ENCODE data around the gene GAS7.

Gene GAS7

GRCh38 chr17:10141436-10141835, 57.0 kb downstream of the GAS7 start:
- H3K4me1 ChIP-seq (ENCODE audit: control insufficient read depth in 2 of 2, insufficient read depth in 2 of 2, low read length in 2 of 2), result no peaks in the 10 kb centered on the region
- H3K27me3 ChIP-seq (ENCODE audit: control insufficient read depth in 2 of 2, insufficient read depth in 2 of 2, low read length in 2 of 2), result no peaks in the 10 kb centered on the region
- H3K9ac ChIP-seq (ENCODE audit: low read depth in 1 of 2, low read length in 2 of 2), result no peak overlapping the region
- no peak overlapping the region for H3K27ac ChIP-seq (ENCODE audit: low read depth in 2 of 2, low read length in 2 of 2)
- no peaks in the 10 kb centered on the region for H3K36me3 ChIP-seq (ENCODE audit: control insufficient read depth in 2 of 2, insufficient read depth in 2 of 2, low read length in 2 of 2)
- no peaks in the 10 kb centered on the region for H3K9me3 ChIP-seq (ENCODE audit: control insufficient read depth in 2 of 2, low read length in 2 of 2)
- no peak overlapping the region for H3K4me3 ChIP-seq (ENCODE audit: low read length in 2 of 2)

GRCh38 chr17:10139577-10139976, 58.8 kb downstream of the GAS7 start:
- H3K9me3 ChIP-seq (ENCODE audit: control insufficient read depth in 2 of 2, low read length in 2 of 2), result no peaks in the 10 kb centered on the region
- no peak overlapping the region for H3K4me3 ChIP-seq (ENCODE audit: low read length in 2 of 2)
- no peak overlapping the region for H3K9ac ChIP-seq (ENCODE audit: low read depth in 1 of 2, low read length in 2 of 2)

GRCh38 chr17:10136258-10136981, 62.0 kb downstream of the GAS7 start:
- Histone ChIP-seq H3K4me1 (ENCODE audit: control insufficient read depth in 2 of 2, insufficient read depth in 2 of 2, low read length in 2 of 2) (no peaks in the 10 kb centered on the region), H3K27ac (ENCODE audit: low read depth in 2 of 2, low read length in 2 of 2) (peak overlapping the region in 1 of 2 donors; percentile 38), H3K36me3 (ENCODE audit: control insufficient read depth in 2 of 2, insufficient read depth in 2 of 2, low read length in 2 of 2) (no peaks in the 10 kb centered on the region), H3K27me3 (ENCODE audit: control insufficient read depth in 2 of 2, insufficient read depth in 2 of 2, low read length in 2 of 2) (no peaks in the 10 kb centered on the region), H3K9ac (ENCODE audit: low read depth in 1 of 2, low read length in 2 of 2) (no peak overlapping the region), H3K4me3 (ENCODE audit: low read length in 2 of 2) (no peak overlapping the region), H3K9me3 (ENCODE audit: control insufficient read depth in 2 of 2, low read length in 2 of 2) (no peaks in the 10 kb centered on the region)

More at GRCh38 chr17:10139577-10139976, 58.8 kb downstream of the GAS7 start:
- Histone ChIP-seq H3K4me1 (ENCODE audit: control insufficient read depth in 2 of 2, insufficient read depth in 2 of 2, low read length in 2 of 2) (no peaks in the 10 kb centered on the region), H3K27me3 (ENCODE audit: control insufficient read depth in 2 of 2, insufficient read depth in 2 of 2, low read length in 2 of 2) (no peaks in the 10 kb centered on the region), H3K36me3 (ENCODE audit: control insufficient read depth in 2 of 2, insufficient read depth in 2 of 2, low read length in 2 of 2) (no peaks in the 10 kb centered on the region), H3K27ac (ENCODE audit: low read depth in 2 of 2, low read length in 2 of 2) (no peak overlapping the region)

- peak overlapping the region; percentile 38 to 56 for H3K27ac ChIP-seq (ENCODE audit: low read depth in 2 of 2, low read length in 2 of 2)
- H3K27me3 ChIP-seq (ENCODE audit: control insufficient read depth in 2 of 2, insufficient read depth in 2 of 2, low read length in 2 of 2), result no peaks in the 10 kb centered on the region
- no peaks in the 10 kb centered on the region for H3K36me3 ChIP-seq (ENCODE audit: control insufficient read depth in 2 of 2, insufficient read depth in 2 of 2, low read length in 2 of 2)
- H3K4me3 ChIP-seq (ENCODE audit: low read length in 2 of 2), result no peak overlapping the region
- no peaks in the 10 kb centered on the region for H3K9me3 ChIP-seq (ENCODE audit: control insufficient read depth in 2 of 2, low read length in 2 of 2)
- peak overlapping the region in 1 of 2 donors; percentile 24 for H3K9ac ChIP-seq (ENCODE audit: low read depth in 1 of 2, low read length in 2 of 2)
- H3K4me1 ChIP-seq (ENCODE audit: control insufficient read depth in 2 of 2, insufficient read depth in 2 of 2, low read length in 2 of 2), result no peaks in the 10 kb centered on the region
Observed at GRCh38 chr17:10135539-10136257, 62.7 kb downstream of the GAS7 start.

GRCh38 chr17:10130677-10131076, 67.7 kb downstream of the GAS7 start:
- no peaks in the 10 kb centered on the region for H3K36me3 ChIP-seq (ENCODE audit: control insufficient read depth in 2 of 2, insufficient read depth in 2 of 2, low read length in 2 of 2)
- no peak overlapping the region for H3K27ac ChIP-seq (ENCODE audit: low read depth in 2 of 2, low read length in 2 of 2)
- H3K4me3 ChIP-seq (ENCODE audit: low read length in 2 of 2), result no peak overlapping the region
- no peaks in the 10 kb centered on the region for H3K27me3 ChIP-seq (ENCODE audit: control insufficient read depth in 2 of 2, insufficient read depth in 2 of 2, low read length in 2 of 2)
- H3K9me3 ChIP-seq (ENCODE audit: control insufficient read depth in 2 of 2, low read length in 2 of 2), result no peaks in the 10 kb centered on the region
- no peak overlapping the region for H3K9ac ChIP-seq (ENCODE audit: low read depth in 1 of 2, low read length in 2 of 2)
- H3K4me1 ChIP-seq (ENCODE audit: control insufficient read depth in 2 of 2, insufficient read depth in 2 of 2, low read length in 2 of 2), result peaks cover 3 to 10% of the 10 kb centered on the region in 2 donors

- Histone ChIP-seq H3K4me3 (ENCODE audit: low read length in 2 of 2) (no peak overlapping the region), H3K27me3 (ENCODE audit: control insufficient read depth in 2 of 2, insufficient read depth in 2 of 2, low read length in 2 of 2) (no peaks in the 10 kb centered on the region), H3K9ac (ENCODE audit: low read depth in 1 of 2, low read length in 2 of 2) (no peak overlapping the region), H3K36me3 (ENCODE audit: control insufficient read depth in 2 of 2, insufficient read depth in 2 of 2, low read length in 2 of 2) (no peaks in the 10 kb centered on the region), H3K9me3 (ENCODE audit: control insufficient read depth in 2 of 2, low read length in 2 of 2) (no peaks in the 10 kb centered on the region), H3K4me1 (ENCODE audit: control insufficient read depth in 2 of 2, insufficient read depth in 2 of 2, low read length in 2 of 2) (peaks cover 3 to 10% of the 10 kb centered on the region in 2 donors), H3K27ac (ENCODE audit: low read depth in 2 of 2, low read length in 2 of 2) (no peak overlapping the region)
Observed at GRCh38 chr17:10130263-10130662, 68.1 kb downstream of the GAS7 start.

GRCh38 chr17:10127819-10128425, 70.5 kb downstream of the GAS7 start:
- H3K4me3 ChIP-seq (ENCODE audit: low read length in 2 of 2), result no peak overlapping the region
- no peak overlapping the region for H3K9ac ChIP-seq (ENCODE audit: low read depth in 1 of 2, low read length in 2 of 2)
- peaks cover 3 to 10% of the 10 kb centered on the region in 2 donors for H3K4me1 ChIP-seq (ENCODE audit: control insufficient read depth in 2 of 2, insufficient read depth in 2 of 2, low read length in 2 of 2)
- no peaks in the 10 kb centered on the region for H3K36me3 ChIP-seq (ENCODE audit: control insufficient read depth in 2 of 2, insufficient read depth in 2 of 2, low read length in 2 of 2)
- H3K9me3 ChIP-seq (ENCODE audit: control insufficient read depth in 2 of 2, low read length in 2 of 2), result no peaks in the 10 kb centered on the region
- H3K27me3 ChIP-seq (ENCODE audit: control insufficient read depth in 2 of 2, insufficient read depth in 2 of 2, low read length in 2 of 2), result no peaks in the 10 kb centered on the region
- peak overlapping the region; percentile 39 to 56 for H3K27ac ChIP-seq (ENCODE audit: low read depth in 2 of 2, low read length in 2 of 2)

GRCh38 chr17:10126616-10127501, 71.5 kb downstream of the GAS7 start:
- Histone ChIP-seq H3K36me3 (ENCODE audit: control insufficient read depth in 2 of 2, insufficient read depth in 2 of 2, low read length in 2 of 2) (no peaks in the 10 kb centered on the region), H3K4me3 (ENCODE audit: low read length in 2 of 2) (peak overlapping the region in 1 of 2 donors; percentile 36), H3K27ac (ENCODE audit: low read depth in 2 of 2, low read length in 2 of 2) (peak overlapping the region; percentile 39 to 56), H3K27me3 (ENCODE audit: control insufficient read depth in 2 of 2, insufficient read depth in 2 of 2, low read length in 2 of 2) (no peaks in the 10 kb centered on the region), H3K9me3 (ENCODE audit: control insufficient read depth in 2 of 2, low read length in 2 of 2) (no peaks in the 10 kb centered on the region), H3K4me1 (ENCODE audit: control insufficient read depth in 2 of 2, insufficient read depth in 2 of 2, low read length in 2 of 2) (peaks cover 3 to 10% of the 10 kb centered on the region in 2 donors), H3K9ac (ENCODE audit: low read depth in 1 of 2, low read length in 2 of 2) (no peak overlapping the region)

- H3K27ac ChIP-seq (ENCODE audit: low read depth in 2 of 2, low read length in 2 of 2), result peak overlapping the region; percentile 34 to 39
Observed at GRCh38 chr17:10126276-10126615, 72.2 kb downstream of the GAS7 start.

More at GRCh38 chr17:10126276-10126615, 72.2 kb downstream of the GAS7 start:
- H3K9ac ChIP-seq (ENCODE audit: low read depth in 1 of 2, low read length in 2 of 2), result no peak overlapping the region
- no peaks in the 10 kb centered on the region for H3K9me3 ChIP-seq (ENCODE audit: control insufficient read depth in 2 of 2, low read length in 2 of 2)
- peak overlapping the region in 1 of 2 donors; percentile 36 for H3K4me3 ChIP-seq (ENCODE audit: low read length in 2 of 2)
- H3K4me1 ChIP-seq (ENCODE audit: control insufficient read depth in 2 of 2, insufficient read depth in 2 of 2, low read length in 2 of 2), result peaks cover 3 to 10% of the 10 kb centered on the region in 2 donors
- no peaks in the 10 kb centered on the region for H3K36me3 ChIP-seq (ENCODE audit: control insufficient read depth in 2 of 2, insufficient read depth in 2 of 2, low read length in 2 of 2)
- no peaks in the 10 kb centered on the region for H3K27me3 ChIP-seq (ENCODE audit: control insufficient read depth in 2 of 2, insufficient read depth in 2 of 2, low read length in 2 of 2)
